Esophagus squamous epithelium (tissue), 4 donors: Measurements from ENCODE around the gene BAHD1.

Experiments
- CTCF ChIP-seq, 6 experiments: fragments of 450-650 bp in 4 of 6; fragments of 200-600 bp in 2 of 6; sonication (generic) in 2 of 6; IDR thresholded peaks; one replicate each; pipeline ENCODE4 v1.5.1; 2016 to 2019; ENCODE audit warnings: antibody characterized with exemption in 6 of 6, mild to moderate bottlenecking in 4 of 6, moderate library complexity in 4 of 6
- POLR2A ChIP-seq, 4 donors: fragments of 450-650 bp; IDR thresholded peaks; one replicate each; pipeline ENCODE4 v1.6.1; 2017; ENCODE audit warnings: antibody characterized with exemption in 4 of 4, mild to moderate bottlenecking in 4 of 4, moderate library complexity in 3 of 4

- TF ChIP-seq CTCF (IDR thresholded peaks at IDR 0.05): no peak
- TF ChIP-seq POLR2A (IDR thresholded peaks at IDR 0.05): no peak
Observed at GRCh38 chr15:40418126-40418525, 22.6 kb upstream of the BAHD1 start.
